GM12873 (cell line): Measurements from ENCODE around the gene USP10.

Experiments used
- CTCF ChIP-seq: IDR thresholded peaks from 2 replicates; pipeline ENCODE4 v1.5.1; 2012; ENCODE audit warnings: low read depth, mild to moderate bottlenecking, moderate library complexity, low read length, control low read depth; ENCODE audit not compliant: insufficient read depth; ENCODE audit errors: missing control alignments

The USP10 gene

GRCh38 chr16:84807776-84808175, 108.0 kb downstream of the USP10 start:
- TF ChIP-seq CTCF, result no peak

DNA sequence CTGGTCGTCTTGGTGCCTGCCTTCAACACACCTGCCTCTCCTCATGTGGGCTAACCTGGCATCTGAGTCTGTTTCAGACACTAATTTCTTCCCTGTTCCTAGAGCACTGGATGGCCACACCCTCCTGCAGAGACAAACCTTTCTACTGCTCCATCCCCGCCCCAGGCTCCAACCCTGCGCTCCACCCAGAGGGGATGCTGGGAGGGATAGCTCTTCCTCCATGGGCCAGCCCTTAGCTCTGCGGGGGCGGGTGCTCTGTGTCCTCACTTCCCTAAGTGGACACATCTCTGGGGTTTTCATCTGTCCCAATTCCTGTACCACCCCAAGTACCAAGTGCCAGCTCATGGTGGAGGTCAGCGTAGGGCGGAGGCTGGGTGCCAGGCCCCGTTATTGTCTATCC, 109.0 kb downstream of the USP10 start:
- TF ChIP-seq CTCF, result no peak

DNA sequence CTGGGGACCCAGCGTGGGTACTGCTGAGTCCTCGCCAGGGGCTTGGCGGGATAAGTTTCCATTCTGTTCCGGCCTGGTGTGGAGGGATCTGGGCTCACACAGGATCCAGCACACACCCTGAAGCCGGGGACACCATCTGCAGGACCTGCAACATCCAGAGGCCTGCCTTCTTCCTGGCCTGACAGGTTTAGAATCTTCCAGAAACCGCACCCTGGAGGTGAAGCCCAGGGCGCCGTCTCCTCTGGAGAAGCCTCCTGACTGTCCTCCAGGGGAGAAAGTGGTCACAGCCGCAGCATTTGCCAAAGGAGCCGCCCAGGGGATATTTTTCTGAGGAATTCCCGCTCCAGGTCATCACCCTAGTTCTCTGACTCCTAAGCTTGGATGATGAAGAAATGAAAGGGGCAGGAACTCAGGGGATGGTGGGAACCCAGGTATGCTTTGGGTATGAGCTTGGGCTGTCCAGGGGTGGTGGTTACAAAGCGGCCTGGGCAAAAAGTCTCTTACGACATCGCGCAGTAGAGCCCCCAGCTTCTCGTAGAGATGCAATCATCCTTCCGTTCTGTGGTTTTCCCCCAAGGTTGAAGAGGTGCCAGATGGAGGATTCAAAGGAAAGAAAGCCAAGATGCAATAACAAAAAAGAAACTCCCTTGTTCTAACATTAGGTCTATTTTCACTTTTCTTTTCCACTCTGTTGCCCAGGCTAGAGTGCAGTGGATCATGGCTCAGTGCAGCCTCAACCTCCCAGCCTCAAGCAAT, 110.9 kb downstream of the USP10 start:
- no peak for TF ChIP-seq CTCF

GRCh38 chr16:84811529-84811928, 111.7 kb downstream of the USP10 start:
- TF ChIP-seq CTCF, result no peak

GRCh38 chr16:84813141-84813934, 113.5 kb downstream of the USP10 start:
- TF ChIP-seq CTCF, result no peak

GRCh38 chr16:84815462-84815861, 115.7 kb downstream of the USP10 start:
- TF ChIP-seq CTCF, result no peak

DNA sequence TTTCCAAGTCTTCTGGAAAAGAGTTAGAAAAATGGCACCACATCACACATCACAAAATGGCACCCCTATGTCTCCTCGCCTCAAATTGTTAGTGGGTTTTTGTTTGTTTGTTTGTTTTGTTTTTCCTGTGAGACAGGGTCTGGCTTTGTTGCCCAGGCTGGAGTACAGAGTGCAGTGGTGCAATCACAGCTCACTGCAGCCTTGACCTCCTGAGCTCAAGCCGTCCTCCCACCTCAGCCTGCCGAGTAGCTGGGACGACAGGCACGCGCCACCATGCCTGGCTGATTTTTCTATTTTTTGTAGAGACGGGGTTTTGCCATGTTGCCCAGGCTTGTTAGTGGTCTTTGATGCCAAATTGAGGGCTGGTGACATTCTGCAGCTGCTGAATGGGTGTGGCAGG, 116.2 kb downstream of the USP10 start:
- no peak for TF ChIP-seq CTCF
